NCI-H446 treated with DMSO at 0.1 percent for 48 hours (cell line): ENCODE data around the gene LYPD3.
A peak's percentile ranks its signal among the peaks of the same experiment; 100 is the strongest.
"Not testable (repeated sequence)": the region's sequence is repeated elsewhere in the genome, so short reads cannot be mapped to it uniquely, and the experiment has no call there.

Experiments
- DNase-seq: peaks from one replicate; lab custom pipeline; 2025; lab: John Stamatoyannopoulos, UW

Gene LYPD3

GRCh38 chr19:43465468-43466120 is at the start of gene LYPD3:
LYPD3 (minus strand) TSS chr19:43465608; CDS start chr19:43465571, 37 bp downstream.
- DNase-seq = no peak

- not testable (repeated sequence) for DNase-seq
Observed at GRCh38 chr19:43512399-43512798, 47.0 kb upstream of the LYPD3 start.

DNA sequence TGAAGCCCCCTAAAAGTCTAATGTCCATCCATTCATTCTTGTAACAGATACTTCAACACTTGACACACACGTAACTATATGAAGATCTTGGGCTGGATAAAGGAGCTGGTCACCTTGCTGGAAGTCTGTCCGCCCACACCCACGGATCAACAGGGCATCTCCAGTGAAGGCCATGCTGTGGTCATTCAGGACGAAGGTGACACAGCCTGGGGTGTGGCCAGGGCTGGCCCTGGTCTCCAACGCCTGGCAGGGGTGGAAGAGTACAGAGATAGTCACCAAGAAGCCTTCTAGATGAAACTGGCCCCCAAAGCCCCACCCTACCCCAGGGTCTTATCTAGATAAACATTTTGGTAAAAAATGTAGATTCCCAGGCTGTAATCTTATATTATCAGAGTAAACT is 45.9 kb upstream of the LYPD3 start:
- no peak for DNase-seq

DNA sequence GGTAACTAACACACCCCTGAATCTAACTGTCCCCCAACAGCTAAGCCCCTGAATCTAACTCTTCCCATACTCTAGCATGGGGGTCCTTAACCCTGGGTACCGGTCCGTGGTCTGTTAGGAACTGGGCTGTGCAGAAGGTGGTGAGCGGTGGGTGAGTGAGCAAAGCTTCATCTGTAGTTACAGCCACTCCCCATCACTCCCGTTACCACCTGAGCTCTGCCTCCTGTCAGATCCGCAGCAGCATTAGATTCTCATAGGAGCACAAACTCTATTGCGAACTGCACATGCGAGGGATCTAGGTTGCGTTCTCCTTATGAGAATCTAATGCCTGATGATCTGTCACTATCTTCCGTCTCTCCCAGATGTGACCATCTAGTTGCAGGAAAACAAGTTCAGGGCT is 45.3 kb upstream of the LYPD3 start:
- no peak for DNase-seq

GRCh38 chr19:43507880-43508279 is 42.5 kb upstream of the LYPD3 start:
- DNase-seq = no peak

- DNase-seq = no peak
Observed at GRCh38 chr19:43506629-43507028, 41.2 kb upstream of the LYPD3 start.

DNA sequence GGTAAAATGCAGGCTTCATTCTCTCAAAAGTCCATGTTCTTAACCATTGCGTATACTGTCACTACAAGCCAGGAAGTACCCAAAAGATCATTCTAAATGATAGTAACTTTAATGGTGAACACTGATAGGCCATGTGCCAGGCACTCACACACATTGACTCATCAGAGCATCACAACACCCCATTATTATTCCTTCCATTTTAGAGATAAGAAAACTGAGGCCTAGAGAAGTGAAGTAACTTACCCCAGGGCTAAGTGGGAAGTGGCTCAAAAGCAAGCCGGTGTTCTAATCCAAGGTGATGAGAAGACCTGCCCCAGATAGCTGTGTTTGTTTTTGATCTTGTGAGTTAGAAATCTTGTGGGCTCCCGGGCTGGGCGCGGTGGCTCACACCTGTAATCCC is 40.5 kb upstream of the LYPD3 start:
- DNase-seq = no peak

- DNase-seq = no peak
Observed at GRCh38 chr19:43505186-43505456, 39.7 kb upstream of the LYPD3 start.

DNA sequence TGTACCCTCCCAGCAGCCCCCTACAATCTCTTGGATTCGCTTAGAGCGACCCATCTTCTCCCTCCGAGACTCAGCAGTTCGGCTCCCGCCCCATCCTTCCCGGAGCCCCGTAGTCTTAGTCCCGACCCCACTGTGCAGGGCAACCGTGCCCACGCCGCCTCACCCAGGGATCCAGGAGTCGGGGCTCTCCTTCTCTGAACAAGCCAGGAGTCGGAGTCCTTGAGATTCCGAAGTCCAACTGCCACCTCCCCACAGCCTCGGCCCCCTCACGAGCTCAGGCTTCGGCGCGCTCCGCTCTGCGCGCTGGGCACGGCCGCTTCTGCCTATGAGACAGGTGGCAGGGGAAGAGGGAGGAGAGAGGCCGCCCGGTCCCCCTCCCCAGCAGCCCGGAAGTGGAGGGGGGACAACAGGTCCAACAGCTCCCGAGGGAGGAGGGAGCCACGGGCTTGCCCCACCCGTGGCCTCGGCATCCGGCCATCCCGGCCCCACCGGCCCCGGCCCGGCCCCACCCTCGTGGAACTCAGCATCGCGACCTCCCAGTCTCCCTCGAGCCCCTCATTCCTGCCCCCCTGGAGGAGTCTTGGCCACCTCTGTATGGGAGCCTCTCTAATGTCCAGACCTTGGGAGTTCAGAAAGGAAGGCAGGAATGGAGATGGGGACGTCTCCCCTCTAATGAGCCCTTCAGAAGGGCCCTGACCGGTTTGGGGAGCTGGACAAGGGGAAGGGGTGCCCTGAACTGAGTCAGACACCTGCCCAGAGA is 39.2 kb upstream of the LYPD3 start, which contains the start of gene PHLDB3:
TSS of gene PHLDB3 (minus strand) at position 321 of the 760 bp plus-strand sequence. CDS start 628 bp downstream, outside the sequence.
- no peak for DNase-seq

DNA sequence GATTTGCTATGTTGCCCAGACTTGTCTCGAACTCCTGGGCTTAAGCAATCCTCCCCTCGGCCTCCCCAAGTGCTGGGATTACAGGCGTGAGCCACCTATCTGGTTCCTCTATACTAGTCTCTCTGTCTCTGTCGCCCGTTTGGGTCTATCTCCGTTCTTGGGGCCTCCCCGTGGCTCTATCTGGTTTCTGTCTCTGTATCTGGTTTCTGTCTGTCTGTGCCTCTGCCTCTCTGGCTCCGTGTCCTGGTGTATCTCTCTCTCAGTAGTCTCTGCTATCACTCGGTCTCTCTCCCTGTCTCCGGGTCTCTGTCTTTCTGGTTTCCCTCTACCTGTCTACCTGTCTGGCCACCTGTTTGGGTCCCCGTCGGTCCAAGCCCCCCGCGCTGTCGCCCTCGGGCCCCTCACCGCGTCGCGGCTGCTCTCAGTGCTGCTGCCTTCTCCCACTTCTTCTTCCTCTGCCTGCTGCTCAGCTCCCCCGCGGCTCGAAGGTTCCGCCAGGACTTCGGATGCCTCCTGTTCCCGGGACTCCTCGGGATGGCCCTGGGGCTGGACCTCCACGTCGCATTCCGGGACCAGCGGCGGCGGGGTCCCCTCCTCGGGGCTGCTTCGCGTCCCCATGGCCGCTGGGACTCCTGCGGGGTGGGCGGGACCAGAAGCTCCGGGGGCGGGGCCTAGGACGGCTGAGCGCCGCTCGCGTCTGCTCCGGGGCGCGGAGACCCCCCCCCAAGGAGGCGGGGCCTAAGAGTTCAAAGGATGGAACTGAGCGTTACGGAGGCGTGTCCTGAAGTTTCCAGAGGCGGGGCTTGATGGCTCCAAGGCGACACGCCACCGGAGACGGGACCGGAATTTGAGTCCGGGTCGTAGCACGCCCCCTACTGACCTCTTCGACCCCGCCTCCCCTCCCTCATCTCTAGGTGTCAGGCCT is 38.4 kb upstream of the LYPD3 start:
- peak; percentile 88 for DNase-seq

- no peak for DNase-seq
Observed at GRCh38 chr19:43502419-43502976, 37.1 kb upstream of the LYPD3 start.

DNA sequence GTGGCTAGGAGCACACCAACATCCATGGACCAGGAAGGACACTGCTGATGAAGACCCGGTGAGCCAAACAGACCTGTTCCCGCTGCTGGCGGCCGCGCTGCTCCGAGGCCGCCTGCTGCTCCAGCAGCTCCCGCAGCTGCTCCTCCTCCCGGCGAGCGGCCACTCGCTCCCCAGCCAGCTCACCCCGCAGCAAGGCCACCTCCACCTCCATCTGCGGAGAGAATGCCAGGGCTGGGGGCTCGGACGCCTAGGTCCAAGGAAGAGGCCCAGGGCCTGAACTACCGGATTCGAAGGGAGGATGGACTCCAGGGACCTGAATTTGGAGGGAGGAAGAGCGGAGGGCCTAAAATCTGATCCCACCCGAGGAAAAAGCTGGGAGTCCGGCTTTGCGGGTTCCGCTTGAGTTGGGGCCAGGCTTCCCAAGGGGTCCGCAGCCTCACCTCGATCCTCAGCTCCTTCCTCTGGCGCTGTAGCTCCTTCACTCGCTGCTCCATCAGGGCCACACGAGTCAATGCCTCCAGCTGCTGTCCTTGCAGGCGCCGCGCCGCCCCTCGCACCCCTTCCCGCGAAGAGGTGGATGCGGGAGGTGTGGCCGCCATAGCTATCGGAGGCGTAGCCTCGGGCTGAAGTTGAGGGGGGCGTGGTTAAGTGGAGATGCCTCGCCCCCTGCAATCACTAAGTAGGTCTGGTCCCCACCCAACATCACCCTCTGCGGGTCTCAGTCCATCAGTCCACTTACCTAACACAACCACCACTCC is 36.4 kb upstream of the LYPD3 start:
- no peak for DNase-seq

- DNase-seq = no peak
Observed at GRCh38 chr19:43499042-43499441, 33.6 kb upstream of the LYPD3 start.

GRCh38 chr19:43498233-43498842 is 32.9 kb upstream of the LYPD3 start:
- DNase-seq = no peak

DNA sequence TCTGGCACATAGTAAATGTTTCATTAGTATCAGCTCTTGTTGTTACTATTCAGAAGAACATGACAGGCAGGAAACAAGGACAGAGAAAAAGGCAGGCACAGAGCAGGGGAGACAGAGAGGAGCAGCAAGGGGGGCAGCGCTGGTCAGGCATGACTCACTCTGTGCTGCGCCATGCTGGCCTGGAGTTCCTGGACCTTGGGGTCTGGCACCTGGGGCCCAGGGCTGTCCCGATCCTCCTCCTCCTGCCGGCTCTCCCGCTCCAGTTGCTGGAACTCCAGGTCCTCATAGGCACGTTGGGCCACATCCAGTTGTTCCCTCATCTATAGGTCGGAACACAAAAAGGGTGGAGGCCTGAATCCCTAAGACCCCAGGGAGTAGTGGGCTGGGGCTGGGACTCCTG is 31.6 kb upstream of the LYPD3 start:
- DNase-seq = no peak

DNA sequence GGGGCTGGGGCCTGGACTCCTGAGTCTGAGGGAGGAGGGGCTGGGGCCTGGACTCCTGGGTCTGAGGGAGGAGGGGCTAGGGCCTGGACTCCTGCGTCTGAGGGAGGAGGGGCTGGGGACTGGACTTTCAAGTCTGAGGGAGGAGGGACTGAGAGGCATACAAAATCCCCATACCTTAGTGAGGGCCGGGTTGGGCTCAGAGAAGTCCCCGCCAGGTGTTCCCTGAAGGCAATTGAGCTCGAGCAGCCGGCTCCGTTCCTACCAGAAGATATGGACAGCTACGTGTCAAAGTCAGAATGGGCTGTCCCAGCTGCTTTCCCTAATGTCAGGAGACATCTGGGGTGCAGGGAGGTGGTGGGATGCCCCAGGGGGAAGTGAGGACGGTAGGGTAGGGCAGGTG is 29.7 kb upstream of the LYPD3 start:
- no peak for DNase-seq

GRCh38 chr19:43490759-43491158 is 25.4 kb upstream of the LYPD3 start:
- no peak for DNase-seq

DNA sequence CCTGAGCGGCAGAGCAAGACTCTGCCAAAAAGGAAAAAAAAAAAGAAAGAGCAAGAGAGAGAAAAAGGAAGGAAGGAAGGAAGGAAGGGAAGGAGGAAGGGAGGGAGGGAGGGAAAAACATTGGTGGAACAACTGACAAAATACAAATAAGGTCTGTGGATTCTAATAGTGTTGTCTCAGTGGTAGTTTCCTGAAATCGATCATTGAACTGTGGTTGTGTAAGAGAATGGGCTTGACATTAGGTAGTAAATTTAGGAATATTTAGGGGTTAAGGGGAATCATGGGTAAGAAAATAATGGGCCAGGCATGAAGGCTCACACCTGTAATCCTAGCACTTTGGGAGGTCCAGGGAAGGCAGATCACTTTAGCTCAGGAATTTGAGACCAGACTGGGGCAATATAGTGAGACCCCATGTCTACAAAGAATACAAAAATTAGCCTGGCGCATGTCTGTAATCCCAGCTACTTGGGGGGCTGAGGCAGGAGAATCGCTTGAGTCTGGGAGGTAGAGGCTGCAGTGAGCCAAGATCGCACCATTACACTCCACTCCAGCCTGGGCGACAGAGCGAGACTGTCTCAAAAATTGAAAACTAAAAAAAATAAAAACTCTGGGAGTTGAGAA is 24.7 kb upstream of the LYPD3 start:
- no peak for DNase-seq

DNA sequence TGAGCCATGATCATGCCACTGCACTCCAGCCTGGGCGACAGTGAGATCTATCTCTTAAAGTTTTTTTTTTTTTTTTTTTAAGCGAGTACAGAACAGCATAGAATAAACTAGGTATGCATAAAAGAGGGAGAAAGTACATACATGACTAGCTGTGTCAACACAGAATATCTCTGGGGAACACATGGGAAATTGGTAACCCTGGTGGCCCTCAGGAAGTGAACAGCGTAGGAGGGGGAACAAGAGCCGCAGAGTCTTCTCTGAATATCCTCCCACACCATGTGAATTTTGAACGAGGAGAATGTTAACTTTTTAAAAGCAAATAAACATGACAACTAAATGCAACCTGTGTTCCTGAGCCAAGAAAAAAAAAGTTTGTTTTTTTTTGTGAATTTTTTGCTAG is 23.9 kb upstream of the LYPD3 start:
- no peak for DNase-seq

- DNase-seq = no peak
Observed at GRCh38 chr19:43488179-43488578, 22.8 kb upstream of the LYPD3 start.

DNA sequence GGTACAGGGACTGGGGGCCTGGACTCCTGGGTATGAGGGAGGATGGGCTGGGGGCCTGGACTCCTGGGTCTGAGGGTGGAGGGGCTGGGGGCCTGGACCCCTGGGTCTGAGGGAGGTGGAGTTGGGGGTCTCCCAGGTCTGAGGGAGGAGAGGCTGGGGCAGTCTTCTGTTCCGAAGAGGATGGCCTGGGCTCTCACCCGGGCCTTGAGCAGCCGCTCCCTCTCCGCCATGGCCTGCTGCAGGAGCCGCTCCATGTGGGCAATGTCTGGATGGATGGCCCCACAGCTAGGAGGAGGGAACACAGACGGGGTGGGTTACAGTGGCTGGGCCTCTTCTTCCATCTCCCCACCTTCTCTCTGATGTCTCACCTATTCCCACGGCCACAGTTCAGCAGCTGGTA is 21.0 kb upstream of the LYPD3 start:
- no peak for DNase-seq
